Upper lobe of right lung (tissue), 1 donor: ENCODE results near the gene ACOT7. TPM values are rescaled to one million over a fixed set of nuclear protein-coding genes. Genes with fewer than 3 reads are reported as not detected.

Experiments used
- ATAC-seq: fragments of 200-7000 bp; cut with Tn5 transposase; one replicate; pipeline ENCODE4 v1.9.1; 2020; ENCODE audit warnings: mild to moderate bottlenecking, moderate library complexity
- DNase-seq: peaks from one replicate; pipeline ENCODE4 v3.0.0-alpha.2; 2020
- H3K27ac ChIP-seq: fragments of 200-600 bp; one replicate; pipeline ENCODE4 v1.8.0; 2022
- H3K27me3 ChIP-seq: fragments of 200-600 bp; one replicate; pipeline ENCODE4 v1.8.0; 2022; ENCODE audit warnings: mild to moderate bottlenecking
- H3K36me3 ChIP-seq: fragments of 200-600 bp; one replicate; pipeline ENCODE4 v1.8.0; 2022
- H3K4me1 ChIP-seq: fragments of 200-600 bp; one replicate; pipeline ENCODE4 v1.8.0; 2022
- H3K4me3 ChIP-seq: fragments of 200-600 bp; one replicate; pipeline ENCODE4 v1.8.0; 2022; ENCODE audit warnings: mild to moderate bottlenecking
- H3K9me3 ChIP-seq: fragments of 200-600 bp; one replicate; pipeline ENCODE4 v1.8.0; 2022
- CTCF ChIP-seq: fragments of 200-600 bp; IDR thresholded peaks from one replicate; pipeline ENCODE4 v1.8.0; 2022; ENCODE audit warnings: antibody characterized with exemption
- intact Hi-C: fragments of 100-400 bp; cut with DNase I; formaldehyde crosslinking; loops from one replicate; pipeline ENCODE4 v1.11.0; 2022
- total RNA-seq: library from RNA; stranded (reverse); fragmentation: NEBNext Ultra II Directional; extraction: Animal tissue kit (Norgen Biotek cat#: 25700); gene quantifications from one replicate; pipeline ENCODE4 v1.2.1, GENCODE V29; 2021
- donor health status: DM: no; HTN: yes; CAD: no; lungs with severe emphysema.

Gene ACOT7
- total RNA-seq, 1 donor from 2014 or later: 22.8 TPM

- H3K4me3 ChIP-seq: no peak overlapping the region
- intact Hi-C loops: no loop called here
- ATAC-seq (peak; percentile 67), DNase-seq (peak; percentile 79)
- peak overlapping the region; percentile 51 for H3K27ac ChIP-seq
- peaks cover 28% of the 10 kb centered on the region for H3K4me1 ChIP-seq
- TF ChIP-seq CTCF: no peak
- H3K9me3 ChIP-seq: no peaks in the 10 kb centered on the region
- H3K36me3 ChIP-seq: no peaks in the 10 kb centered on the region
- no peaks in the 10 kb centered on the region for H3K27me3 ChIP-seq
These were observed 39.5 kb downstream of the ACOT7 start for GRCh38 chr1:6353955-6354658.

- no peak for TF ChIP-seq CTCF
- DNase-seq: no peak
- H3K27me3 ChIP-seq: no peaks in the 10 kb centered on the region
- no peaks in the 10 kb centered on the region for H3K9me3 ChIP-seq
- peak overlapping the region; percentile 51 for H3K27ac ChIP-seq
- ATAC-seq: no peak
- peaks cover 23% of the 10 kb centered on the region for H3K4me1 ChIP-seq
- H3K4me3 ChIP-seq: no peak overlapping the region
- intact Hi-C loops: no loop called here
- H3K36me3 ChIP-seq: no peaks in the 10 kb centered on the region
These were observed 40.0 kb downstream of the ACOT7 start for GRCh38 chr1:6353619-6353954.

GRCh38 chr1:6352138-6352563 lies 41.4 kb downstream of the ACOT7 start:
- no peak for TF ChIP-seq CTCF
- H3K4me3 ChIP-seq: no peak overlapping the region
- intact Hi-C loops: no loop called here
- no peak for ATAC-seq
- no peaks in the 10 kb centered on the region for H3K9me3 ChIP-seq
- H3K27me3 ChIP-seq: no peaks in the 10 kb centered on the region
- peaks cover 22% of the 10 kb centered on the region for H3K4me1 ChIP-seq
- no peaks in the 10 kb centered on the region for H3K36me3 ChIP-seq
- no peak overlapping the region for H3K27ac ChIP-seq
- no peak for DNase-seq

- H3K4me3 ChIP-seq: no peak overlapping the region
- H3K27me3 ChIP-seq: no peaks in the 10 kb centered on the region
- no peak for DNase-seq
- peaks cover 22% of the 10 kb centered on the region for H3K4me1 ChIP-seq
- no peaks in the 10 kb centered on the region for H3K9me3 ChIP-seq
- intact Hi-C loops: no loop called here
- no peak overlapping the region for H3K27ac ChIP-seq
- no peak for ATAC-seq
- H3K36me3 ChIP-seq: no peaks in the 10 kb centered on the region
- no peak for TF ChIP-seq CTCF
These were observed 42.0 kb downstream of the ACOT7 start for GRCh38 chr1:6351480-6352137.

- Histone ChIP-seq H3K27me3 (no peaks in the 10 kb centered on the region), H3K36me3 (no peaks in the 10 kb centered on the region), H3K4me3 (no peak overlapping the region), H3K27ac (no peak overlapping the region), H3K9me3 (no peaks in the 10 kb centered on the region), H3K4me1 (peaks cover 22% of the 10 kb centered on the region)
- ATAC-seq (peak; percentile 48), DNase-seq (peak; percentile 86)
- intact Hi-C loops: no loop called here
- no peak for TF ChIP-seq CTCF
These were observed 43.0 kb downstream of the ACOT7 start for GRCh38 chr1:6350416-6351088.
